CD8-positive, alpha-beta memory T cell (primary cell): ENCODE measurements around the gene LRP1B. TPM values are rescaled to one million over a fixed set of nuclear protein-coding genes. Genes with fewer than 3 reads are reported as not detected.

Source experiments
- CTCF ChIA-PET: fragments of 350-600 bp; sonication (Branson Sonifier 250); formaldehyde crosslinking; loops from one replicate; lab custom pipeline; 2021; ENCODE audit warnings: antibody characterized with exemption; lab: Charles Lee
- POLR2A ChIA-PET: fragments of 350-600 bp; sonication (Branson Sonifier 250); formaldehyde crosslinking; loops from one replicate; lab custom pipeline; 2021; ENCODE audit warnings: antibody characterized with exemption; lab: Charles Lee
- DNase-seq, 5 donors: peaks; one replicate each; pipeline versions ENCODE4 v3.0.0 to v3.0.0-alpha.2; 2020 to 2022; ENCODE audit warnings: mixed read lengths in 1 of 5
- H3K27ac ChIP-seq: one replicate; pipeline ENCODE4 v1.7.0; 2013; ENCODE audit warnings: low read depth, mild to moderate bottlenecking, low read length, moderate library complexity
- H3K27me3 ChIP-seq: 2 replicates; pipeline ENCODE4 v1.7.0; 2013; ENCODE audit warnings: low read length, mild to moderate bottlenecking; ENCODE audit not compliant: insufficient read depth, poor library complexity, severe bottlenecking
- H3K36me3 ChIP-seq: 2 replicates; pipeline ENCODE4 v1.7.0; 2013; ENCODE audit warnings: mild to moderate bottlenecking, low read length, moderate library complexity; ENCODE audit not compliant: insufficient read depth
- H3K4me1 ChIP-seq: 2 replicates; pipeline ENCODE4 v1.7.0; 2013; ENCODE audit warnings: mild to moderate bottlenecking, low read length, moderate library complexity; ENCODE audit not compliant: insufficient read depth
- H3K4me3 ChIP-seq: 2 replicates; pipeline ENCODE4 v1.7.0; 2013; ENCODE audit warnings: mild to moderate bottlenecking, low read length
- H3K9me3 ChIP-seq: 2 replicates; pipeline ENCODE4 v1.7.0; 2013; ENCODE audit warnings: mild to moderate bottlenecking, low read length
- H3K27ac Mint-ChIP-seq, 8 donors: one replicate each; pipeline ENCODE4 v1.8.0; 2020 to 2021; ENCODE audit warnings: mixed read lengths in 8 of 8, mild to moderate bottlenecking in 6 of 8, inconsistent platforms in 3 of 8, moderate library complexity in 3 of 8
- H3K27me3 Mint-ChIP-seq, 2 donors: one replicate each; pipeline ENCODE4 v1.8.0; 2020 to 2021; ENCODE audit warnings: mixed read lengths in 2 of 2, mild to moderate bottlenecking in 1 of 2, moderate library complexity in 1 of 2
- H3K36me3 Mint-ChIP-seq, 3 donors: one replicate each; pipeline ENCODE4 v1.8.0; 2020 to 2021; ENCODE audit warnings: mixed read lengths in 3 of 3, inconsistent platforms in 1 of 3, mild to moderate bottlenecking in 1 of 3
- H3K4me1 Mint-ChIP-seq, 3 donors: one replicate each; pipeline ENCODE4 v1.8.0; 2020 to 2021; ENCODE audit warnings: mixed read lengths in 3 of 3, inconsistent platforms in 1 of 3, mild to moderate bottlenecking in 1 of 3
- H3K4me3 Mint-ChIP-seq, 7 donors: one replicate each; pipeline ENCODE4 v1.8.0; 2020 to 2021; ENCODE audit warnings: mixed read lengths in 7 of 7, mild to moderate bottlenecking in 6 of 7, moderate library complexity in 4 of 7, inconsistent platforms in 2 of 7
- H3K9me3 Mint-ChIP-seq, 5 donors: one replicate each; pipeline ENCODE4 v1.8.0; 2020 to 2022; ENCODE audit warnings: mixed read lengths in 5 of 5, mild to moderate bottlenecking in 3 of 5, moderate library complexity in 2 of 5, inconsistent platforms in 1 of 5
- polyA plus RNA-seq: library from polyadenylated mRNA; unstranded; fragments of 300-500 nt; fragmentation: Illumina TruSeq; gene quantifications from one replicate; pipeline ENCODE4 v1.2.3, GENCODE V29; 2021
- total RNA-seq, 2 experiments: library from RNA; stranded (reverse); gene quantifications; one replicate each; pipeline ENCODE4 v1.2.3, GENCODE V29; 2021

The LRP1B gene
- total and polyA plus RNA-seq, 3 experiments from 2014 or later, result not detected

DNA sequence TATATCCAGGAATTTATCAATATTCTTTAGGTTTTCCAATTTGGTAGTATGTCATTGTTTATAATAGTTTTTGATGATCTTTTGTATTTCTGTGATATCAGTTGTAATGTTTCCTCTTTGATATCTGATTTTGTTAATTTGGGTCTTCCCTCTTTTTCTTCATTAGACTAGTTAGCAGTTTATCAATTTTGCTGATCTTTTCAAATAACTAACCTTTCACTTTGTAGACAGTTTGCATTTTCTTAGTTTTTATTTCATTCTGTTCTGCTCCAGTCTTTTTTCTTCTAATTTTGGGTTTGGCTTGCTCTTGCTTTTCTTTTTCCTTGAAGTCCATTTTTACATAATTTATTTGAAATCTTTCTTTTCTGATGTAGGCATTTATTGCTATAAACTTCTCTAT is 824.4 kb downstream of the LRP1B start:
- no peak overlapping the region for H3K4me3 Mint-ChIP-seq
- CTCF ChIA-PET, result no interaction called here

GRCh38 chr2:141301551-141301950 is 829.3 kb downstream of the LRP1B start:
- Mint-ChIP-seq H3K9me3 (peaks cover 6 to 47% (median 11%) of the 10 kb centered on the region in 5 donors), H3K27me3 (no peaks in the 10 kb centered on the region), H3K4me1 (no peaks in the 10 kb centered on the region), H3K27ac (no peak overlapping the region), H3K4me3 (no peak overlapping the region), H3K36me3 (no peaks in the 10 kb centered on the region)
- CTCF ChIA-PET, result no interaction called here
- DNase-seq, result no peak
- Histone ChIP-seq H3K4me3 (no peak overlapping the region), H3K9me3 (no peaks in the 10 kb centered on the region), H3K4me1 (no peaks in the 10 kb centered on the region), H3K36me3 (no peaks in the 10 kb centered on the region), H3K27me3 (no peaks in the 10 kb centered on the region), H3K27ac (no peak overlapping the region)
- POLR2A ChIA-PET, result no interaction called here

More for the DNA sequence above, 824.4 kb downstream of the LRP1B start:
- Histone ChIP-seq H3K9me3 (no peaks in the 10 kb centered on the region), H3K27me3 (no peaks in the 10 kb centered on the region), H3K4me3 (no peak overlapping the region), H3K4me1 (no peaks in the 10 kb centered on the region), H3K36me3 (no peaks in the 10 kb centered on the region), H3K27ac (no peak overlapping the region)
- Mint-ChIP-seq H3K4me1 (no peaks in the 10 kb centered on the region), H3K27ac (no peak overlapping the region), H3K9me3 (peaks cover 4 to 55% (median 24%) of the 10 kb centered on the region in 5 donors), H3K36me3 (no peaks in the 10 kb centered on the region), H3K27me3 (no peaks in the 10 kb centered on the region)
- DNase-seq, result no peak
- POLR2A ChIA-PET, result no interaction called here

GRCh38 chr2:141280037-141280436 is 850.8 kb downstream of the LRP1B start:
- Histone ChIP-seq H3K27me3 (no peaks in the 10 kb centered on the region), H3K4me1 (no peaks in the 10 kb centered on the region), H3K27ac (no peak overlapping the region), H3K9me3 (no peaks in the 10 kb centered on the region), H3K4me3 (no peak overlapping the region), H3K36me3 (no peaks in the 10 kb centered on the region)
- ChIA-PET POLR2A (no interaction called here), CTCF (interaction anchor here (1.9 kb wide), 1 partner anchor 10 kb away, joined by 4 read pairs; no protein-coding TSS in a partner anchor)
- Mint-ChIP-seq H3K9me3 (peaks cover 4 to 32% (median 6%) of the 10 kb centered on the region in 5 donors), H3K27ac (no peak overlapping the region), H3K36me3 (no peaks in the 10 kb centered on the region), H3K4me1 (no peaks in the 10 kb centered on the region), H3K4me3 (no peak overlapping the region), H3K27me3 (no peaks in the 10 kb centered on the region)
- DNase-seq, result no peak

- ChIA-PET CTCF (no interaction called here), POLR2A (no interaction called here)
- no peaks in the 10 kb centered on the region for H3K27me3 ChIP-seq
- H3K36me3 ChIP-seq, result no peaks in the 10 kb centered on the region
- no peak overlapping the region for H3K4me3 ChIP-seq
- H3K9me3 ChIP-seq, result no peaks in the 10 kb centered on the region
- H3K27ac ChIP-seq, result no peak overlapping the region
- no peaks in the 10 kb centered on the region for H3K27me3 Mint-ChIP-seq
- no peaks in the 10 kb centered on the region for H3K4me1 ChIP-seq
- H3K36me3 Mint-ChIP-seq, result no peaks in the 10 kb centered on the region
- H3K27ac Mint-ChIP-seq, result no peak overlapping the region
- no peak for DNase-seq
- no peak overlapping the region for H3K4me3 Mint-ChIP-seq
- H3K4me1 Mint-ChIP-seq, result no peaks in the 10 kb centered on the region
- H3K9me3 Mint-ChIP-seq, result peaks cover 10 to 47% (median 21%) of the 10 kb centered on the region in 5 donors
These were observed 859.5 kb downstream of the LRP1B start for GRCh38 chr2:141271346-141271745.

- ChIA-PET POLR2A (no interaction called here), CTCF (no interaction called here)
- Mint-ChIP-seq H3K4me3 (no peak overlapping the region), H3K27ac (no peak overlapping the region), H3K36me3 (no peaks in the 10 kb centered on the region), H3K27me3 (no peaks in the 10 kb centered on the region), H3K4me1 (no peaks in the 10 kb centered on the region), H3K9me3 (peaks cover 0 to 39% (median 9%) of the 10 kb centered on the region in 5 donors)
- H3K4me1 ChIP-seq, result no peaks in the 10 kb centered on the region
- no peaks in the 10 kb centered on the region for H3K9me3 ChIP-seq
- H3K27me3 ChIP-seq, result no peaks in the 10 kb centered on the region
- H3K36me3 ChIP-seq, result no peaks in the 10 kb centered on the region
- no peak for DNase-seq
- H3K4me3 ChIP-seq, result no peak overlapping the region
- no peak overlapping the region for H3K27ac ChIP-seq
These were observed 866.0 kb downstream of the LRP1B start for GRCh38 chr2:141264848-141265247.

DNA sequence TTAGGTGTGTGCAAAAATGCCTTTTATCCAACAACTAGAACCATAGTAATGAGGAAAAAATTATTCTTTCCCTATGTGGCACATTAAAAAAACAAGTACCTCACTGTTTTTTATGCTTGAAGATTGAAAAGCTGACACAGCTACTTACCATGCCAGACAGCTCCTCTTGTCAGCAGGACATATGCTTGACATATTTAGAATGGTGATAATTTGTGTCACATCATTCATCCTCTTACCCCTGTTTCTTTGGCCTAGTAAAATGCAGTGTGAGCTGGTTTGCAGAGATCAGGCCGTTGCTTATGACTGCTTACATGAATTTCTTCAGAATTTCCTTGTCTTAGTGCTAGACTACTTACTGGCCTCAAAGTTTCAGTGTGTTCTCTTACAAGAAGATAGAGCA is 869.9 kb downstream of the LRP1B start:
- H3K4me1 ChIP-seq, result no peaks in the 10 kb centered on the region
- Mint-ChIP-seq H3K9me3 (peaks cover 3 to 24% (median 4%) of the 10 kb centered on the region in 5 donors), H3K27ac (no peak overlapping the region), H3K4me1 (no peaks in the 10 kb centered on the region), H3K4me3 (no peak overlapping the region), H3K27me3 (no peaks in the 10 kb centered on the region), H3K36me3 (no peaks in the 10 kb centered on the region)
- POLR2A ChIA-PET, result no interaction called here
- no peaks in the 10 kb centered on the region for H3K27me3 ChIP-seq
- no peaks in the 10 kb centered on the region for H3K9me3 ChIP-seq
- H3K27ac ChIP-seq, result no peak overlapping the region
- H3K36me3 ChIP-seq, result no peaks in the 10 kb centered on the region
- no peak overlapping the region for H3K4me3 ChIP-seq
- CTCF ChIA-PET, result no interaction called here
- no peak for DNase-seq

DNA sequence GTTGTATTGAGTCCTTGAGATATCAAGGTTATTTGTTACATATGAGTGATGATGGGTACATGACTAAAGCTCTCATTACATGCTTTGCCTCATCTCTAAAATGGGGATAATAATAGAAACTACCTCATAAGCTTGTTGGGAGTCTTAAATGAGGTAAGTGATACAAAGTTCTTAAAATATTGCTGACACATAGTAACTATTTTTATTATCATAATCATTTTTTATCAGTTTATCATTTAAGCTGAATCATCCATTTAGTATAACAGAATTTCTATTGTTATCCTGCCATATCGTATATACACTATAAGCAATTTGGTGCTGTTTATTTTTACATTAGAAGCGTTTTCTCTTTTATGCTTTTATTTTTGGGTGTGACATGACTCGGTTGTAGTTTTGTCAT is 871.1 kb downstream of the LRP1B start:
- Histone ChIP-seq H3K27me3 (no peaks in the 10 kb centered on the region), H3K4me1 (no peaks in the 10 kb centered on the region), H3K9me3 (no peaks in the 10 kb centered on the region), H3K36me3 (no peaks in the 10 kb centered on the region), H3K27ac (no peak overlapping the region), H3K4me3 (no peak overlapping the region)
- Mint-ChIP-seq H3K27me3 (no peaks in the 10 kb centered on the region), H3K4me3 (no peak overlapping the region), H3K36me3 (no peaks in the 10 kb centered on the region), H3K27ac (no peak overlapping the region), H3K4me1 (no peaks in the 10 kb centered on the region), H3K9me3 (peaks cover 2 to 20% (median 3%) of the 10 kb centered on the region in 5 donors)
- POLR2A ChIA-PET, result no interaction called here
- CTCF ChIA-PET, result no interaction called here
- DNase-seq, result no peak

GRCh38 chr2:141242008-141242407 is 888.8 kb downstream of the LRP1B start:
- H3K4me1 Mint-ChIP-seq, result no peaks in the 10 kb centered on the region
- Histone ChIP-seq H3K4me3 (no peak overlapping the region), H3K9me3 (no peaks in the 10 kb centered on the region), H3K36me3 (no peaks in the 10 kb centered on the region), H3K27ac (no peak overlapping the region), H3K4me1 (no peaks in the 10 kb centered on the region), H3K27me3 (no peaks in the 10 kb centered on the region)
- no peak overlapping the region for H3K27ac Mint-ChIP-seq
- no peak overlapping the region for H3K4me3 Mint-ChIP-seq
- DNase-seq, result no peak
- ChIA-PET CTCF (no interaction called here), POLR2A (no interaction called here)
- no peaks in the 10 kb centered on the region for H3K36me3 Mint-ChIP-seq
- peaks cover 2 to 33% (median 7%) of the 10 kb centered on the region in 5 donors for H3K9me3 Mint-ChIP-seq
- no peaks in the 10 kb centered on the region for H3K27me3 Mint-ChIP-seq

GRCh38 chr2:141226560-141226959 is 904.3 kb downstream of the LRP1B start:
- H3K27ac ChIP-seq, result no peak overlapping the region

More at GRCh38 chr2:141226560-141226959, 904.3 kb downstream of the LRP1B start:
- Histone ChIP-seq H3K4me3 (no peak overlapping the region), H3K9me3 (no peaks in the 10 kb centered on the region), H3K36me3 (no peaks in the 10 kb centered on the region), H3K4me1 (no peaks in the 10 kb centered on the region), H3K27me3 (no peaks in the 10 kb centered on the region)
- Mint-ChIP-seq H3K4me1 (no peaks in the 10 kb centered on the region), H3K27me3 (peaks cover 0 to 1% of the 10 kb centered on the region in 2 donors), H3K27ac (no peak overlapping the region), H3K9me3 (peaks cover 3 to 37% (median 5%) of the 10 kb centered on the region in 5 donors), H3K36me3 (no peaks in the 10 kb centered on the region), H3K4me3 (no peak overlapping the region)
- ChIA-PET POLR2A (no interaction called here), CTCF (no interaction called here)
- no peak for DNase-seq
